Activated naive CD8-positive, alpha-beta T cell treated with anti-CD3 and anti-CD28 coated beads, Interleukin-2, amount 50 U/mL, for 24 hours (primary cell): ENCODE data around the gene NTNG2.
"Not testable (repeated sequence)": the region's sequence is repeated elsewhere in the genome, so short reads cannot be mapped to it uniquely, and the experiment has no call there.

Experiments
- ATAC-seq: fragments of 150-1000 bp; cut with Tn5 transposase; one replicate; pipeline ENCODE4 v1.10.0; 2021
- DNase-seq: peaks from one replicate; pipeline ENCODE4 v3.0.0; 2021
- H3K27ac Mint-ChIP-seq: one replicate; pipeline ENCODE4 v1.8.0; 2021; ENCODE audit warnings: mild to moderate bottlenecking, mixed read lengths
- H3K27me3 Mint-ChIP-seq: one replicate; pipeline ENCODE4 v1.8.0; 2021; ENCODE audit warnings: mixed read lengths
- H3K36me3 Mint-ChIP-seq: one replicate; pipeline ENCODE4 v1.8.0; 2021; ENCODE audit warnings: low read depth, mixed read lengths
- H3K4me1 Mint-ChIP-seq: one replicate; pipeline ENCODE4 v1.8.0; 2021; ENCODE audit warnings: mixed read lengths
- H3K4me3 Mint-ChIP-seq: one replicate; pipeline ENCODE4 v1.8.0; 2021; ENCODE audit warnings: mild to moderate bottlenecking, moderate library complexity, mixed read lengths
- H3K9me3 Mint-ChIP-seq: one replicate; pipeline ENCODE4 v1.8.0; 2021; ENCODE audit warnings: mixed read lengths

The NTNG2 gene

DNA sequence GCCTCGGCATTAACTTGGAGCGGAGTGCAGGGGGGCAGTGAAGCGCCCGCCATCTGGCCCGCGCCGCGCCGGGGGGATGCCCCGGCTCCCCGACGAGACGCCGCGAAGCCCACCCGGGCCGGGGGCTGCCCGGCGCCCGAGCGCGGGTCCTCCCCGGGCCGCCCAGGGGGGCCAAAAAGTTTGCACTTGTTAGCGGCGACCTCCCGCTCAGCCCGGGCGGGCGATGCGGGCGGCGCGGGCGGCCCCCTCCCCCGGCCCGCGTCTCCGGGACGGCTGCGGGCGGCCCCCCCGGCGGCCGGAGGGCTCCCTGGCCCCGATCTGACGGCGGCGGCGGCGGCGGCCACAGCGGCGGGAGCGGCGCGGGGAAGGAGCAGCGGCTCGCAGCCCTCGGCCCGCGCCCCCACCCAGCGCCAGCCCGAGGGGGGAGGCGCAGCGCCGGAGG lies at the start of gene NTNG2:
NTNG2 (plus strand) TSS at position 316 of the 442 bp plus-strand sequence. CDS start 4,774 bp downstream, outside the sequence.
- ATAC-seq (no peak), DNase-seq (no peak)
- Mint-ChIP-seq H3K4me3 (peak within 1 kb of the TSS; percentile 85), H3K27me3 (peaks cover 50% of the 10 kb centered on the region), H3K27ac (peak within 1 kb of the TSS; percentile 84), H3K36me3 (no peaks in the 10 kb centered on the region), H3K9me3 (no peaks in the 10 kb centered on the region), H3K4me1 (peaks cover 11% of the 10 kb centered on the region)

DNA sequence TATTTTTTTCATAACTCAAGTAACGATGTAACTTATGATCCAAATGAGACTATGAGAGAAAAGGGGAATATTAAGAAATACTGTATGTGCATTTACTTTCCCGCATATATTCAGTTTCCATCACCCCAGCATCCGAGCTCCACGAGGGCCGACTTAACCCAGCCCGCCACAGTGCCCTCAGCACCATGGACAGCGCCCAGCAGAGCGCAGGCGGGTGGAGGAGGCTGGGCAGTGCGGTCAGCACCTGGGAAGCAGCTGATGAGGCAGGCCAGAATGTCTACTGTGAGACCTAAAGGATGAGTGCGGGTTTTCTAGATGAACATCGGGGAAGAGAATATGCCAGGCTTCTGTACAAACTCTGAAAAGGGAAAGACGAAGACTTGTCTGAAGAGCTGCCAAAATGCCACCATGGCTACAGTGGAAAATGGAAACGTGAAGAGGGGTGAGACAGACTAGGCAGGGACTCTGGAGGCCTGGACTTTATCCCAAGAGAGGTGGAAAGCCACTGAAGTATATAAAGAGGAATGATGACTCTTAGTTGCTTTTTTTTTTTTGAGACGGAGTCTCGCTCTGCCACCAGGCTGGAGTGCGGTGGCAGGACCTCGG lies 47.7 kb upstream of the NTNG2 start:
- H3K4me1 Mint-ChIP-seq: peaks cover 2% of the 10 kb centered on the region
- ATAC-seq: no peak
- peaks cover 49% of the 10 kb centered on the region for H3K27me3 Mint-ChIP-seq
- no peak overlapping the region for H3K4me3 Mint-ChIP-seq
- H3K27ac Mint-ChIP-seq: no peak overlapping the region
- peak; percentile 54 for DNase-seq
- H3K9me3 Mint-ChIP-seq: no peaks in the 10 kb centered on the region
- H3K36me3 Mint-ChIP-seq: no peaks in the 10 kb centered on the region

- H3K27ac Mint-ChIP-seq: no peak overlapping the region
- H3K36me3 Mint-ChIP-seq: no peaks in the 10 kb centered on the region
- peaks cover 48% of the 10 kb centered on the region for H3K27me3 Mint-ChIP-seq
- DNase-seq: no peak
- H3K4me3 Mint-ChIP-seq: no peak overlapping the region
- no peak for ATAC-seq
- no peaks in the 10 kb centered on the region for H3K4me1 Mint-ChIP-seq
- H3K9me3 Mint-ChIP-seq: no peaks in the 10 kb centered on the region
Observed at GRCh38 chr9:132116583-132116982, 45.3 kb upstream of the NTNG2 start.

DNA sequence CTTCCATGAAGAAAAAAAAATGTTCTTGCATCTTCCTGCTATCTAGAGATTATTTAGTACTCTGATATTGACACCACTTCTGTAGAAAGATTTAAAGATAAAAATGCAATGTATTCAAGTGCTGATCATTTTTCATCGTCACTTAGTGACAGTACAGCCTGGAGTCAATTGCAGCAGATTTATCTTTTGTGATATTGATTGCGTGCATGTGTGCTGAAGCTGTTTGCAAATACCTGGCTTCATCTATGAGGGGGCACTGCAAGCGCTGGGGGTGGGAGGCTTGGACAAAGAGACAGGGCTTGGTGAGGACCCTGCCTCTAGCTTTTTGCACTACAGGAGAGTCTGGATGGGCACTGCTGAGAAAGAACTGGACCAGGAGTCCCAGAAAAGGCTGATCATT lies 44.2 kb upstream of the NTNG2 start:
- Mint-ChIP-seq H3K4me1 (no peaks in the 10 kb centered on the region), H3K27me3 (peaks cover 48% of the 10 kb centered on the region), H3K9me3 (no peaks in the 10 kb centered on the region), H3K27ac (no peak overlapping the region), H3K4me3 (no peak overlapping the region), H3K36me3 (no peaks in the 10 kb centered on the region)
- no peak for ATAC-seq
- no peak for DNase-seq

- ATAC-seq: no peak
- no peak for DNase-seq
- no peak overlapping the region for H3K4me3 Mint-ChIP-seq
- no peak overlapping the region for H3K27ac Mint-ChIP-seq
- H3K9me3 Mint-ChIP-seq: no peaks in the 10 kb centered on the region
- H3K27me3 Mint-ChIP-seq: peaks cover 61% of the 10 kb centered on the region
- no peaks in the 10 kb centered on the region for H3K36me3 Mint-ChIP-seq
- peaks cover 4% of the 10 kb centered on the region for H3K4me1 Mint-ChIP-seq
Observed at GRCh38 chr9:132121021-132121420, 40.8 kb upstream of the NTNG2 start.

GRCh38 chr9:132124800-132125199 lies 37.1 kb upstream of the NTNG2 start:
- Mint-ChIP-seq H3K27me3 (peaks cover 76% of the 10 kb centered on the region), H3K4me1 (peaks cover 15% of the 10 kb centered on the region), H3K27ac (no peak overlapping the region), H3K36me3 (no peaks in the 10 kb centered on the region), H3K4me3 (no peak overlapping the region), H3K9me3 (no peaks in the 10 kb centered on the region)
- ATAC-seq (no peak), DNase-seq (no peak)

GRCh38 chr9:132125361-132125760 lies 36.5 kb upstream of the NTNG2 start:
- ATAC-seq: no peak
- Mint-ChIP-seq H3K27me3 (peaks cover 80% of the 10 kb centered on the region), H3K36me3 (no peaks in the 10 kb centered on the region), H3K4me3 (no peak overlapping the region), H3K27ac (no peak overlapping the region), H3K9me3 (no peaks in the 10 kb centered on the region), H3K4me1 (peaks cover 15% of the 10 kb centered on the region)
- DNase-seq: no peak

DNA sequence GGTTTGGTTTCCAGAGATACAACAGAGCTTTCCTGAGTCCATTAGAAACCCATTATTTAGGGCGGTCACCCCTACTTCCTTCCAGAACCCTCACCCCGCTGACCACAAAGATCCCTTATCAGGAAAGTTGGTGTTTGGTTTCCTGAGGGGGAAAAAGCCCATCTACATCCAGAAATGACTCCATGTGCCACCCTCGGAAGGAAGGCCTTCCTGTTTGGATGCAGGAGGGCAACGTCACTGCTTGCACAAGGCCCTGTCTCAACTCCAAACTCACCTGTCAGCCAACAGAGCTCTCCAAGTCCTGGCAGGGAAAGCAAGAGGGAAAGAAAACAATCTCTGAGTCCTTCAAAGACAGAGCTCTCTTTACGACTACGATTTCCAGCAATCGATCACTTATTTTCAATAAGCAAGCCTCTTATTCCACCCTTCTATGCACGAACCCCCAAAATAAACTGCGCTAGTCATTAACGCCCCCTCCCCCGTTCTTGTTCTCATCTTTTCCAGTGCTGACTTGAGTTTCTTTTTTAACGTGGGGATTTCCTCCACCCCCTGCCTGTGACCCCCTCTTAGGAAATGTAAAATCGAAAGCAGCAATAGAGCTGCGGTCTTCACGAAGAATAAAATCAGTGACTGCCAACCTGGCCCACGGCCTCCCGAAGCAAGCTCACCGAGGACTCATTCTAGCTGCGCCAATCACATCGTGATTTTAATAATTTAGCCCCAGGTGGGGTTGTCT lies 35.7 kb upstream of the NTNG2 start:
- peak; percentile 77 for ATAC-seq

DNA sequence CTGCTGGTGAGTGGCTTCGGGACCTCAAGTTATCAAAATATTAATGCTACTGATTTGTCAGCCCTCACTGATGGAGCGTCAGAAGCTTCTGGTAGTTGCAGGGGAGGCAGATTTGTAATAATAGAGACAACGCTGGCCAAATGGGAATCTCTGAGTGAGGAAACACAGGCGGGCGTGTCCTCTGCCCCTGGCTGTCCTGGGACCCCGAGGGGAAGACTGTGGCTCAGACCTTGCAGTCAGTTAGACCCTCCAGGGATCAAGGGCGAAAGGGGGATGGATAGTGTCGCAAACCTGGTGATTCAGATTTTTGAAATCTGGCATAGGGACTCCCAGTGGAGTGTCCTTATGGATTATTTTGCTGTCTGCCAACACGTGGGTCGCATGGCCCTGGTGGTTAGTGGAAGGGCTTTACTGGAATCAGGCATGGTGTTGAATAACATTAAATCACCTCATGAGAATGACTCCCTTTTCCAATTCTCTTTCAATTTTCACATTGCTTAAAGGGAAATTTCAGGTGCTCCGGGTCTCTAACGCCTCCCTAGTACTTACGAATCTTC lies 35.1 kb upstream of the NTNG2 start:
- peak overlapping the region; percentile 51 for H3K4me3 Mint-ChIP-seq
- H3K9me3 Mint-ChIP-seq: no peaks in the 10 kb centered on the region
- H3K27me3 Mint-ChIP-seq: peaks cover 85% of the 10 kb centered on the region
- no peaks in the 10 kb centered on the region for H3K36me3 Mint-ChIP-seq
- H3K4me1 Mint-ChIP-seq: peaks cover 15% of the 10 kb centered on the region
- no peak for ATAC-seq
- H3K27ac Mint-ChIP-seq: peak overlapping the region; percentile 2
- no peak for DNase-seq

More for the DNA sequence above, 35.7 kb upstream of the NTNG2 start:
- peak; percentile 40 for DNase-seq
- Mint-ChIP-seq H3K27ac (peak overlapping the region; percentile 2), H3K4me1 (peaks cover 15% of the 10 kb centered on the region), H3K4me3 (peak overlapping the region; percentile 51), H3K27me3 (peaks cover 82% of the 10 kb centered on the region), H3K36me3 (no peaks in the 10 kb centered on the region), H3K9me3 (no peaks in the 10 kb centered on the region)

- Mint-ChIP-seq H3K27ac (no peak overlapping the region), H3K27me3 (peaks cover 89% of the 10 kb centered on the region), H3K4me1 (peaks cover 15% of the 10 kb centered on the region), H3K36me3 (no peaks in the 10 kb centered on the region), H3K9me3 (no peaks in the 10 kb centered on the region), H3K4me3 (no peak overlapping the region)
- ATAC-seq (no peak), DNase-seq (no peak)
Observed at GRCh38 chr9:132127888-132128534, 33.8 kb upstream of the NTNG2 start.

DNA sequence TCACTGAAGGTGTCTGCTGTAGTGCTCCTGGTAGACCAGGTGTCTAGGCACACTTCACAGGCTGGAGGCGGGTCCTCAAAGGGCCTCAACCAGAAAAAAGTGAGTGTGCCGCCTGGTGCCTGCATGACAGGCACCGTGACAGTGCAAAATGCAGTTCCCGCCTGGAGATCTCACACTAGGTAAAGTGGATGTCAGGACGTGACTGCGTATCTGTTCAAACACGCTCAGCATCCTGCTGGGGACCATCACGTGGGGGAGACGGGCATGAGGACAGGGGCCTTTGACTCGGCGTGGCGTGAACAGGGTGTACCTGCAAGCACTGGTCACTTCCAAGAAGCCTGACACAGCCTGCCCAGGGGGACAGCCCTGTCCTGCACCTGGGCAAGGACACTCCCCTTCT lies 32.3 kb upstream of the NTNG2 start:
- DNase-seq (no peak), ATAC-seq (no peak)
- H3K4me1 Mint-ChIP-seq: peaks cover 15% of the 10 kb centered on the region
- H3K27me3 Mint-ChIP-seq: peaks cover 81% of the 10 kb centered on the region
- H3K36me3 Mint-ChIP-seq: no peaks in the 10 kb centered on the region
- H3K27ac Mint-ChIP-seq: no peak overlapping the region
- H3K4me3 Mint-ChIP-seq: no peak overlapping the region
- H3K9me3 Mint-ChIP-seq: no peaks in the 10 kb centered on the region

DNA sequence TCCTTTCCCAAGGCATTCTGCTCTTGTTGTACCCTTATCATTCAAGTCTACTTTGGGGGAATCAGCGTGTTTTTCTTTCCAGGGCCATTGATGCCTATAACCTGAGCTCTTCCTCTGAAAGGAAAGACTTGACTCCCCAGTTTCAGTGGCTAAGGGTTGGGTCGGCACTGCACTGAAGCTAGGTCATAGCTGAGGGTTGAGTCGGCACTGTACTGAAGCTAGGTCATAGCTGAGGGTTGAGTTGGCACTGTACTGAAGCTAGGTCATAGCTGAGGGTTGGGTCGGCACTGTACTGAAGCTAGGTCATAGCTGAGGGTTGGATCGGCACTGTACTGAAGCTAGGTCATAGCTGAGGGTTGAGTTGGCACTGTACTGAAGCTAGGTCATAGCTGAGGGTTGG lies 27.8 kb upstream of the NTNG2 start:
- not testable (repeated sequence) for ATAC-seq, H3K9me3 Mint-ChIP-seq, H3K27ac Mint-ChIP-seq, H3K4me1 Mint-ChIP-seq, H3K4me3 Mint-ChIP-seq, DNase-seq, H3K36me3 Mint-ChIP-seq
- H3K27me3 Mint-ChIP-seq: peaks cover 62% of the 10 kb centered on the region

- H3K4me3 Mint-ChIP-seq: no peak overlapping the region
- no peaks in the 10 kb centered on the region for H3K9me3 Mint-ChIP-seq
- H3K4me1 Mint-ChIP-seq: peaks cover 3% of the 10 kb centered on the region
- H3K27ac Mint-ChIP-seq: no peak overlapping the region
- DNase-seq (no peak), ATAC-seq (no peak)
- peaks cover 63% of the 10 kb centered on the region for H3K27me3 Mint-ChIP-seq
- no peaks in the 10 kb centered on the region for H3K36me3 Mint-ChIP-seq
Observed at GRCh38 chr9:132135456-132135855, 26.4 kb upstream of the NTNG2 start.

- H3K27me3 Mint-ChIP-seq: peaks cover 63% of the 10 kb centered on the region
Observed at GRCh38 chr9:132136151-132136780, 25.6 kb upstream of the NTNG2 start.

More at GRCh38 chr9:132136151-132136780, 25.6 kb upstream of the NTNG2 start:
- Mint-ChIP-seq H3K4me1 (peaks cover 3% of the 10 kb centered on the region), H3K9me3 (no peaks in the 10 kb centered on the region), H3K36me3 (no peaks in the 10 kb centered on the region), H3K4me3 (no peak overlapping the region), H3K27ac (no peak overlapping the region)
- no peak for DNase-seq
- ATAC-seq: no peak
